ENCODE data around the gene PRMT7.

Gene PRMT7

GRCh38 chr16:68350813-68351350 lies 40.1 kb downstream of the PRMT7 start:
- no peak for DNase-seq

- DNase-seq, result no peak
These were observed 40.6 kb downstream of the PRMT7 start for GRCh38 chr16:68351463-68351862.

DNA sequence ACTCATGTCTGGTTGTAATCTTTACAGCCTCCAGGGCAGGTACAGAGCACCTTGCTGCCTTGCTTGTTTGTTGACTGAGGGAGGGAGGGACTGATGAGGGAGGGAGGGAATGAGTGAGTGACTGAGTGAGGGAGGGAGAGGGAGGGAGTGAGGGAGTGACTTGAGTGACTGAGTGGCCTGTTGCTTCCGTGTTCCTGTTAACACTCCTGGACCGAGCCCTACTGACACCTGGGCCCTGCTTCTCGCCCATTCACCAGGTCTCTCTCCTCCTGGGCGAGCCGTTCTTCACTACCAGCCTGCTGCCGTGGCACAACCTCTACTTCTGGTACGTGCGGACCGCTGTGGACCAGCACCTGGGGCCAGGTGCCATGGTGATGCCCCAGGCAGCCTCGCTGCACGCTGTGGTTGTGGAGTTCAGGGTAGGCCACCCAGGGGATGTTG lies 41.2 kb downstream of the PRMT7 start:
- DNase-seq, result no peak

DNA sequence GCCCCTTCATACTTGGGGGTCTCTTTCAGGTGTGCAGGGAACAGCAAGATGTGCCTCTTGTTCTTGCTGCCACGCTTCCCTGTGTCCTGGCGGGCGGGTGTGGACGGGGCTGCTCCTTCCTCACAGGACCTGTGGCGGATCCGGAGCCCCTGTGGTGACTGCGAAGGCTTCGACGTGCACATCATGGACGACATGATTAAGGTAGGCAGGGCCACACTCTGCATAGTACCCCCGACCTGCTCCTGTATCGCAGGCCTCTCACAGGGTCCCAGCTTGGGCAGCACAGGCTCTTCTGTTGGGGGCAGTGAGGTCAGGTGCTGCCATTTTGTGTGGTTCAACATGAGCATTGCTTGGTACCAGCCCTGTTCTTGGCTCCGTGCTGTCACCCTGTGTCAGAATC lies 42.5 kb downstream of the PRMT7 start:
- DNase-seq, result no peak

GRCh38 chr16:68354816-68355215 lies 44.0 kb downstream of the PRMT7 start:
- DNase-seq, result no peak

DNA sequence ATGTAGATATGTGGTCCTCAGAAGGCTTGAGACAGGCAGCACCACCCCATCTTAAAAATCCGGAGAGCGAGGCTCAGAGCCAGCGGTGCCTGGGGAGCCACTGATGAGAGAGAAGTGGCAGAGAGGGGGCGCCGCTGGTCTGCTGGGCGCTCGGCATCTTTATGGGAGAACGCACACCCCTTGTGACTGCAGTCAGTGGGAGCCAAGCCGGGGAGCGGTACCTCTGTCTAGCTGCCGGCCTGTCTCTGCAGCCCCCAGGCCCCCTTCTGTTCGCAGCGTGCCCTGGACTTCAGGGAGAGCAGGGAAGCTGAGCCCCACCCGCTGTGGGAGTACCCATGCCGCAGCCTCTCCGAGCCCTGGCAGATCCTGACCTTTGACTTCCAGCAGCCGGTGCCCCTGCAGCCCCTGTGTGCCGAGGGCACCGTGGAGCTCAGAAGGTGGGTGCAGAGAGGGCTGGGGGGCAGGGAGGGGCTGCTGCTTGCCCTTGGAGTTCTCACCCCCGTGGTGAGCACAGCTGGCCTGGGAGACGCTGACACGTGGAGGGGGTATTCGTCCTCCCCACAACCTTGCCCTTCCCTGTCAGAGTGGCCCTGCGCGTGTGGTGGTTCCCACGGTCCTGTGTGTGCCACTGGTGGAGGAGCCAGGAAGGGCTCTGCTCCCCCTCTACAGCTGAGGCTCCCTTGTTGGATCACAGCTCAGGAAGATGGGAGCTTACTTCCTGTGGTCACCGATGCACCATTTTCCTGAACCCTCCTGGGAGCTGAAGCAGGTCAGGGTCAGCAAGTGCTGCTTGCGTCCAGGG lies 44.8 kb downstream of the PRMT7 start:
- peak; percentile 40 for DNase-seq

- DNase-seq, result peak; percentile 92
These were observed 45.6 kb downstream of the PRMT7 start for GRCh38 chr16:68356249-68356918.

DNA sequence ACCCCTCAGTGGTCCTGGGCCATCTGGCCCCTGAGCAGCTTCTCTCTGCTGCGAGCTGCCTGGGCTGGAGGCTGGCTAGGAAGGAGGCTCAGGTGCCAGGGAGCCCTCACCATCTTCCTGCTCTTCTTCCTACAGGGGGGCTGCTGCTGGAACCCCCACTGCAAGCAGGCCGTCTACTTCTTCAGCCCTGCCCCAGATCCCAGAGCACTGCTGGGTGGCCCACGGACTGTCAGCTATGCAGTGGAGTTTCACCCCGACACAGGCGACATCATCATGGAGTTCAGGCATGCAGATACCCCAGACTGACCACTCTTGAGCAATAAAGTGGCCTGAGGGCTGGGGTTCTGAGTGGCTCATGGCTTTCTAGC lies 46.1 kb downstream of the PRMT7 start:
- no peak for DNase-seq

DNA sequence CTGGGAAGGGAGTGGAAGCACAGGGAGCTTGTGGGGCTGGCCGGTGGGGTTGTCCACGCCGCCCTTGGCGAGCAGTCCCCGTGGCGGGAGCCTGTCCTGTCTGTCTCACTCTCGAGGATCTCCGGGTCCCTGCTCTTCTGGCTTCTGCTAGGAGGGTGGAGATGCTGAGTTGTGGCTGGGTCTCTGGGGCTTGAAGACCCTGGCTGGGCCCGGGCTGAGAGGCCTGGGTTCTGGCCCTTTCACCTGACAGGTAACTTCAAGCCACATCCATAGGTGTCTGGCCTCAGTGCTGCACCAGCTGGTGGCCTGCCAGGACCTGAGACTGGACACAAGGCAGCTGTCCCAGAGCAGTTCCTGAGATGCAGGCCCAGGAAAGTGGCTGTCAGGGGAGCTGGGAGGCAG lies 46.7 kb downstream of the PRMT7 start:
- DNase-seq, result no peak

DNA sequence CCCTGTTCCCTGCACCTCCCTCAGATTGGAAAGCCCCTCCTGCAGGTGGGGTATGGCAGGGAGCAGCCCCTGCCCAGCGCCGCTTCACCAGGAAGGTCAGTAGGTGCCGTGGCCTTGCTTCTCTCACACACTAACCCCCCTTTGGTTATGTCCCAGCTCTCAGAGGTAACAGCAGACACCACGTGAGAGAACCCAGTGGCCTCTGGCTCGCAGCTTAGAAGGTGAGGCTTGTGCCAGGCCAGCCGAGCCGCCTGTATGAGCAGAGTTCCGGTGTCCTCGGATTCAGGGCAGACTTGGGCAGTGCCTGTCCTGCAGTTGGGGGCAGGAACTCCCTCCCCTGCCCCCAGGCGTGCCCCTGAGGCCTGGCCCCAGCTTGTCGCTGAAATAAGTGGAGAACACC lies 47.1 kb downstream of the PRMT7 start:
- DNase-seq, result no peak

DNA sequence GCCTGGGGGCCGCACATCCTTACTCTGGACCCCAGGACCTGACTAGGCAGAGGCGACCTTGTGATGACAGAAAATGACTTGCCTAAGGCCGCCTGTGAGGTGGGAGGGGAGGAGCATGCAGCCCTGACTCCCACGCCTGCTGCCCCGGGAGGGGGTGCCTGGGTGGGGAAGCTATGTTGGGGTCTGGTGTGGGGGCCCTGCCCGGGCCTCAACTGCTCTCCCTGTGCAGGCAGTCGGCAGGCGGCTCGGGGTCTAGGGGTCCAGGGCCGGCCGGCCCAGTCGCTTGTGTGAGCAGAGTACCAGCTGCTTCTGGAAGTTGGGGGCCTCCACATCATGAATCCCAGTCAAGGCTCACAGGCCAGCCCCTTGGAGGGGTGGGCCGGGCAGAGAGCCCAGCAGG lies 48.1 kb downstream of the PRMT7 start:
- DNase-seq, result no peak

DNA sequence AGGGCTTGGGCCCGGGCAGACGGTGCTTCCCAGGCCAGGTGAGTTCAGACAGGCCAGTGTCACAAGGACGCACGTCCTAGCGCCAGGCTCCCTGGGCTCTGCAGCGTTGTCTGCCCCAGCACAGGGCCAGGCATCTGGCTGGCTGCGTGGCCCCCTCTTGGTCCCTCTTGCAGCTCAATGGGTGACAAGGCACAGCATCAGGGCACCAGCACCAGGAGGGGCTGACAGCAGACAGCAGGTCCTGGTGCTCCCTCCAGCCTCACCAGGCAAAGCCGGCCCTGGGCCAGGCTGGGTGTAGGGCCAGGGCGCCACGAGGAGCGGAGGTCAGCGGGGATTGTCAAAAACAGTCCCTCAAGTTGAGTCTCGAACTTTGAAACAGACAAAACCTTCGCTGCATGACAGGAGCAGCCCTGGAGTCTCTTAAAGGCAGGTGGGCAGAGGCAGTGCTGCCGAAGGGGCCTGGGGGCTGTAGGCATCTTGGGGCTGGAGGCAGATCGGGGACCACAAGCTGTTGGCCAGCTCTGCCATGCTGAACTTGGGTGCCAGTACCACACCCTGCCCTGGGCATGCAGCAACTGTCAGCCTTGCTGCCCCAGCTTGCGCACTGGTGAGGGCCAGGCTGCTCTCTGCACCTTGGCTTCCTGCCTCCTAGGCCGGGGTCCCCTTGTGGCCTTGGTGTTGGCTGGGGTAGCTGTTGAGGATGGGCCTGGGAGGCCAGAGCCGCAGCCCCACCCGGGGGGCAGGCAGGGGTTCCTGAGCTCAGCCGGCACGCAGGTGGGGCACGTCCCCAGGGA lies 48.8 kb downstream of the PRMT7 start:
- no peak for DNase-seq

DNA sequence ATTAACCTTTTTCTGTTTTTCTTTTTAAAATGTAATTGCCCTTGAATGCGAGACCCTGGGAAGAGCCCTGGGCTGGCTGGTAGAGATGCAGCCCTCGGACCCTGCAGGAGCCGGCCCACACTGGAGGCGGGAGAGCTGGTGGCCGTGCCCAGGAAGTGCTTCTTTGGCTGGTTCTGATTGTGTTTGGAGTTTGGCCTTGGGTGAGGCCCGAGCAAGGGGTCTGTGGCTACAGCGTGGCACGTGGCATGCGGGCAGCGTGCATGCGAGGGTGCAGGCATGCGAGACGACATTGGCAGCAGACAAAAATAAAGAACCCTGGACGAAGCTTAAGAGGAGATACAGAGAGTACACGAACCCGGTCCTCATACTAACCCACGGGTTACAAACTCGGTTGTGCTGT lies 49.7 kb downstream of the PRMT7 start:
- no peak for DNase-seq

- no peak for DNase-seq
These were observed 50.1 kb downstream of the PRMT7 start for GRCh38 chr16:68360956-68361355.

GRCh38 chr16:68361485-68361884 lies 50.7 kb downstream of the PRMT7 start:
- no peak for DNase-seq

- no peak for DNase-seq
These were observed 51.6 kb downstream of the PRMT7 start for GRCh38 chr16:68362262-68362913.

GRCh38 chr16:68362947-68363657 lies 52.3 kb downstream of the PRMT7 start:
- DNase-seq, result no peak

DNA sequence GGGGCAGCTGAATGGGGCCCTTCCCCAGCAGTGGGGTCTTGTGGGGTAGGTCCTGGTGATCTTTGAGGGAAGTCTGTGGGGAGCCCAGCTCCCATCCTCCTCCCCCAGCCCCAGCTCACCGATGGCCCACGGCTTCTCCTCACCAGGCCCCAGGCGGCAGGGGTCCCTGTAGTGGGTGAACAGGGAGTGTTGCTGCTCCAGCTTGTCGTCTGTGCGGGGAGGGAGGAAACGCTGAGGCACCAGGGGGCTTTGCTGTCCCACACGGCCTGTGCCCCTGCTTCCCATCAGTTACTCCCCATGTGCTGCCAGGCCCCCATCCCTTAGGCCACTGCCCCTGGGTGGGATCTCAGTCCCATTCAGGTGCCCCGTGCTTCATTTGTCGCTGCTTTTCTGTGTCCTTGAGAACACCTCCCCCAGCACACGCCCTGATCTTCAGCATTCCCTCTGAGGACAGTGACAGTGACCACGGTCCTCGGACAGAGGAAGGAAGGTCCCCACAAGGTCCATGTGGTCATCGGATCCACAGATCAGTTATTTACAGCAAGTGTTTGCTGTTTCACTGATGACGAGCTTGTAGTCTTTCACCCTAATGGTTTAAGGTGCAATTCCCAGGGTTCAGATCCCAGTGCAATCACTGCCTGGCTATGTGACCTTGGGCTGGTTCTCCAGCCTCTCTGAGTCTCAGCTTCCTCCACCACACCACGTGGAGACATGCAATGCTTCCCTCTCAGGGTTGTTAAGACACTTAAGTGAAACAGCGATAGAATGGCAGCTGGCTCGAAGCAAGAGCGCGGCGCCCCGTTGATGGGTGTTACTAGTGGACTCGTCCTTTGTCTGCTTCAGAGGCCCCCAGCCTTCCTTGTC lies 53.1 kb downstream of the PRMT7 start:
- no peak for DNase-seq

DNA sequence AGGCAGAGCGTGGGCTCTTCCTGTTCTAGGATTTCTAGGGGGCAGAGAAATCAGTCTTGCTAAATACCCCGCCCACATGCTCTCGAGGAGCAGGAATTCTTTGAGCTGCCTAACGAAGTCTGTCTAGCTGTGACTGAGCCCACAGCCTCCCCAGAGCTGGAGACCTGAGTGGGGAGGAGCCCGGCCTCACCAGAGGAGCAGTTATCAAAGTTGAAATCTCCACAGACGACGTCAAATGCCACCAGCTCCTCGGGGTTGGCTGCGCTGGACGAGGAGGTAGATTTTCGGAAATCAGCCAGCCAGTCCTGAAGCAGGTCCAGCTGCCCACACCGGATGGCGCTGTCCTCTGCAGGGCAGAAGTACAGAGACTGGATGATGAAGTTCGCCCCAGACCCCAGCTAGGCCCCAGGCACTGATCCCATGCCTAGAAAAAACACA lies 53.8 kb downstream of the PRMT7 start:
- peak; percentile 34 for DNase-seq

- DNase-seq, result no peak
These were observed 54.5 kb downstream of the PRMT7 start for GRCh38 chr16:68365167-68365817.

DNA sequence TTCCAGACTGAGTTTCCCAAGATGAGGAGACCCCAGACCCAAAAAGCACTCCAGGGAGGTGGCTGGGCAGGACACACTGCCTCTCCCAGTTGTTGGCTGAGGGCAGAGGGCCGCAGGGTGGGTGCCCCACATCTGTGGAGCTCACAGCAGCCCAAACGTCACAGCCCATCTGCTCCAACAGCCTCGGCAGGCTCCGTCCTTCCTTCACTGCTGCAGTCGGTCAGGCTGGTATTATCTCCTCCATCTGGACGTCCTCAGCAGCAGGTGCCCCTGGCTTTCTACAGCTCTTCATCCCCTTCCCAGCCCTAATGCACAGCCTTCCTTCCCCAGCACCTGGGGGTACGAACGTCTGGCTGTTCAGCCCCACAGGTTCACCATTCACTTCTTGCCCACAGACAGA lies 55.2 kb downstream of the PRMT7 start:
- no peak for DNase-seq
